Stimulated activated effector memory CD8-positive, alpha-beta T cell treated with anti-CD3 and anti-CD28 coated beads, Interleukin-12 subunit alpha, Interleukin-12 subunit beta, amount 100 ng/mL, for 72 hours (primary cell): ENCODE data around the gene LHPP.
A peak's percentile ranks its signal among the peaks of the same experiment; 100 is the strongest.
"Not testable (repeated sequence)": the region's sequence is repeated elsewhere in the genome, so short reads cannot be mapped to it uniquely, and the experiment has no call there.

ENCODE experiments used
- ATAC-seq: fragments of 150-1000 bp; cut with Tn5 transposase; 2 replicates; pipeline ENCODE4 v1.10.0; 2021
- DNase-seq, 2 donors: peaks; one replicate each; pipeline ENCODE4 v3.0.0; 2021 to 2022; ENCODE audit warnings: low spot score in 2 of 2
- H3K27ac Mint-ChIP-seq: one replicate; pipeline ENCODE4 v1.8.0; 2022; ENCODE audit warnings: mild to moderate bottlenecking, mixed read lengths
- H3K36me3 Mint-ChIP-seq: one replicate; pipeline ENCODE4 v1.8.0; 2022; ENCODE audit warnings: mild to moderate bottlenecking, mixed read lengths
- H3K4me1 Mint-ChIP-seq: one replicate; pipeline ENCODE4 v1.8.0; 2022; ENCODE audit warnings: mixed read lengths
- H3K4me3 Mint-ChIP-seq: one replicate; pipeline ENCODE4 v1.8.0; 2022; ENCODE audit warnings: mild to moderate bottlenecking, mixed read lengths
- H3K9me3 Mint-ChIP-seq: one replicate; pipeline ENCODE4 v1.8.0; 2022; ENCODE audit warnings: mixed read lengths

Gene LHPP

GRCh38 chr10:124604214-124605000 lies 142.8 kb downstream of the LHPP start:
- H3K27ac Mint-ChIP-seq: peak overlapping the region; percentile 32
- peaks cover 13% of the 10 kb centered on the region for H3K4me1 Mint-ChIP-seq
- no peak overlapping the region for H3K4me3 Mint-ChIP-seq
- no peaks in the 10 kb centered on the region for H3K9me3 Mint-ChIP-seq
- ATAC-seq (no peak), DNase-seq (no peak)
- H3K36me3 Mint-ChIP-seq: peaks cover 18% of the 10 kb centered on the region

- peaks cover 17% of the 10 kb centered on the region for H3K36me3 Mint-ChIP-seq
- peak overlapping the region; percentile 46 for H3K27ac Mint-ChIP-seq
- H3K9me3 Mint-ChIP-seq: no peaks in the 10 kb centered on the region
- no peak overlapping the region for H3K4me3 Mint-ChIP-seq
- ATAC-seq: no peak
- DNase-seq: no peak
- H3K4me1 Mint-ChIP-seq: peaks cover 19% of the 10 kb centered on the region
Measured at GRCh38 chr10:124605001-124605370, 143.4 kb downstream of the LHPP start.

GRCh38 chr10:124605481-124605855 lies 143.8 kb downstream of the LHPP start:
- ATAC-seq (no peak), DNase-seq (no peak)
- Mint-ChIP-seq H3K4me3 (no peak overlapping the region), H3K27ac (peak overlapping the region; percentile 46), H3K4me1 (peaks cover 20% of the 10 kb centered on the region), H3K36me3 (peaks cover 17% of the 10 kb centered on the region), H3K9me3 (no peaks in the 10 kb centered on the region)

DNA sequence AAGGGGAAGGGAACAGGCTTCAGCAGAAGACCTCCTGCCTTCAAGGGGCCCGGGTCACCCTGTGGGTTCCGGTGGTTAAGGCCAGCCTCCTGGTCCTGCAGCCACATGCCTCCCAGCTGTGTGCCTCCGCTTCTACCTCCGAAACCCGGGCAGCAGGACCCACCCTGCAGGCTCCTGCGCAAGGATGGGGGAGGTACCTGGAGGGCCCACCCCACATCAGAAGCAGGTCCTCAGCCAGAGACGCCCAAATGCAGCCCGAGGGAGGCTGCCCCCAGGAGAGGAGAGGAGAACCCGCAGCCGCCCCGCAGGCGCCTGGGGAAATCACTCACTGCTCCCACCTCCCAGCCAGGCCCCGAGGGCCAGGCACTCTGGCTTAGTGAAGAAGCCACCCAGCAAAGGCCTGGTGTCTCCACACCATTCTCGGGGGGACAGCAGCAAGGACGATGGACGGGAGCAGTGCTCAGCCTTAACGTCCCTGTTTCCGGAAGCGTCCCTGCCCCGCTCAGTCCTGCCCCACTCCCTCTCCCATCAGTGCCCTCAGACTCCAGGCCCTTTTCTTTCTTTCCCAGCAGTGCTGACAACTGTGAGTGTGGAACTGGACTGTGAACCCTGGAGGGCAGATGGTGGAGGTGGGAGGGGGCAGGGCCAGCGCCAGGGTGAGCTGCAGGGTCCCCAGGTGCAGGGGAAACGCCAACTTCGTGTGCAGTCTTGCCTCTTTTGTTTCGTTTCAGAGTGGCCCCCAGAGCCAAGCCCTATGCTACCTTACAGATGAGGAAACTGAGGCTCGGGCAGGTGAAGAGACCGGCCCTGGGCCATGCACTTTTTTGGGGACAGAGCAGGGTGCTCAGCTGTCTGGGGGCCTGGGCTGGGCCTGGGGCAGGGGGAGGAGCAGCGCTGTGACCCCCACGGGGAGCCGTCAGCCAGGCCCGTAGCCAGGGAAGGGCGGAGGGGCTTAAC lies 144.5 kb downstream of the LHPP start:
- no peaks in the 10 kb centered on the region for H3K9me3 Mint-ChIP-seq
- DNase-seq: no peak
- H3K36me3 Mint-ChIP-seq: peaks cover 17% of the 10 kb centered on the region
- ATAC-seq: no peak
- H3K4me3 Mint-ChIP-seq: no peak overlapping the region
- H3K4me1 Mint-ChIP-seq: peaks cover 16% of the 10 kb centered on the region
- peak overlapping the region; percentile 63 for H3K27ac Mint-ChIP-seq

DNA sequence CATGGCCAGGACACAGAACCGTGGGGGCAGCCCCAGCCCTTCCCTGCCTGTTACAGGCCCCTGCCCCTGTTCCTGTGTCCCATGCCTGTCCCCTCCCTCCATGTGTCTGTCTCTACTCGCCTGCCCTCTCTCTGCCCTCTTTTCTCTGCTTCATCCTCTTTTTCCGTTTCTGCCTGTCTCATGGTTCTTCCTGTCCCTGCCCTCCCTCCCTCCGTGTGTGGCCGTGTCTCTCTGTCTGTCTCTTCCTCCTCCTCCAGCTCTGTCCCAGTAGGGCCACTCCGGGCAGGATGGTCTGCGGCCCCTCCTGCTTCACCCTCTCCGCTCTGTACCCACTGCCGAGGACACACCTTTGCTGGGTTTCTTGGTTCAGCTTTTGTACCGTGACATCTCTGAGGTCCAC lies 145.2 kb downstream of the LHPP start:
- H3K4me1 Mint-ChIP-seq: peaks cover 23% of the 10 kb centered on the region
- no peaks in the 10 kb centered on the region for H3K9me3 Mint-ChIP-seq
- peak overlapping the region; percentile 63 for H3K27ac Mint-ChIP-seq
- DNase-seq (no peak), ATAC-seq (no peak)
- no peak overlapping the region for H3K4me3 Mint-ChIP-seq
- peaks cover 17% of the 10 kb centered on the region for H3K36me3 Mint-ChIP-seq

DNA sequence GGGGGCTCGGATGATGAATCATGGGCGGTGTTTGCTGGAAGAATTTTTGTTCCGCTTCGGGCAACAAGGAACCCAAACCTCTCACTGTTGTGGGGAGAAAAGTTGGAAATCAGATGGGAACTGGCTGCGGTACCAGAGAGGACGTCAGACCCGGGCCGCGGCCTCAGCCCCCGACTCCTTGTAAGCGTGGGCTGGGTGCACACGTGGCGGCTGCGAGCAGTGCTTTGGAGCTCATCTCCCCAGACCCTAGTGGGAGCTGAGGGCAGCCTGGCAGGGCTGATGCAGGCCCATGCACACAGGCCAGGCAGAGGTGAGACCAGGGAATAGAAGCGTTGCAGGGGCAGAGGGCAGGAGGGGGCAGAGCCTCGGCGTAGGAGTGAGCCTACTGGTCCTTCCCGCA lies 146.1 kb downstream of the LHPP start:
- H3K27ac Mint-ChIP-seq: no peak overlapping the region
- ATAC-seq: no peak

GRCh38 chr10:124608093-124608721 lies 146.6 kb downstream of the LHPP start:
- ATAC-seq: no peak

More for the DNA sequence above, 146.1 kb downstream of the LHPP start:
- H3K4me1 Mint-ChIP-seq: peaks cover 32% of the 10 kb centered on the region
- DNase-seq: no peak
- no peaks in the 10 kb centered on the region for H3K9me3 Mint-ChIP-seq
- H3K36me3 Mint-ChIP-seq: peaks cover 23% of the 10 kb centered on the region
- no peak overlapping the region for H3K4me3 Mint-ChIP-seq

DNA sequence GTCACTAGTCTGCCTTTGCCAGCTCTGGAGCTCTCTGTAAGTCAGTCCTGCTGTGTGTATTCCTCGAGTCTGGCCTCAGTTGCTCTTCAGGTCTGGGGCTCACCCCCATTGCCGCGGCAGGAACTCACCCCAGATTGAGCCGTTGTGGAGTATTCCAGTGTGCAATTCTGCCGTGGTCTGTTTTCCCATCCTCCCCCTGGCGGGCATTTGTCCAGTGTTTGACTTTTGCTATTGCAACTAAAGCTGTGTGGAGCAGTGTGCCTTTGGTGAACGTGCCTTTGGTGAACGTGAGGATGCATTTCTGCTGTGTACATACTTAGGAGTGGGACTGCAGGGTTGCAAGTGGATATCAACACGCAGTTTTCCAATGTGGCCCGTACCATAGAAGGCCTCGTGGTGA lies 148.1 kb downstream of the LHPP start:
- no peak overlapping the region for H3K4me3 Mint-ChIP-seq
- H3K4me1 Mint-ChIP-seq: peaks cover 50% of the 10 kb centered on the region
- DNase-seq (no peak), ATAC-seq (no peak)
- H3K27ac Mint-ChIP-seq: peak overlapping the region; percentile 29
- H3K9me3 Mint-ChIP-seq: no peaks in the 10 kb centered on the region
- H3K36me3 Mint-ChIP-seq: peaks cover 38% of the 10 kb centered on the region

More at GRCh38 chr10:124608093-124608721, 146.6 kb downstream of the LHPP start:
- Mint-ChIP-seq H3K9me3 (no peaks in the 10 kb centered on the region), H3K36me3 (peaks cover 26% of the 10 kb centered on the region), H3K4me3 (no peak overlapping the region), H3K4me1 (peaks cover 36% of the 10 kb centered on the region), H3K27ac (no peak overlapping the region)
- DNase-seq: no peak

- not testable (repeated sequence) for DNase-seq, ATAC-seq, H3K9me3 Mint-ChIP-seq, H3K4me3 Mint-ChIP-seq
- Mint-ChIP-seq H3K4me1 (peaks cover 52% of the 10 kb centered on the region), H3K36me3 (peaks cover 38% of the 10 kb centered on the region), H3K27ac (peak overlapping the region; percentile 29)
Measured at GRCh38 chr10:124610186-124610585, 148.6 kb downstream of the LHPP start.

- H3K27ac Mint-ChIP-seq: peak overlapping the region; percentile 92
- H3K9me3 Mint-ChIP-seq, DNase-seq, ATAC-seq: not testable (repeated sequence)
- peaks cover 42% of the 10 kb centered on the region for H3K36me3 Mint-ChIP-seq
- peak overlapping the region; percentile 62 for H3K4me3 Mint-ChIP-seq
- H3K4me1 Mint-ChIP-seq: peaks cover 54% of the 10 kb centered on the region
Measured at GRCh38 chr10:124610851-124611250, 149.2 kb downstream of the LHPP start.

DNA sequence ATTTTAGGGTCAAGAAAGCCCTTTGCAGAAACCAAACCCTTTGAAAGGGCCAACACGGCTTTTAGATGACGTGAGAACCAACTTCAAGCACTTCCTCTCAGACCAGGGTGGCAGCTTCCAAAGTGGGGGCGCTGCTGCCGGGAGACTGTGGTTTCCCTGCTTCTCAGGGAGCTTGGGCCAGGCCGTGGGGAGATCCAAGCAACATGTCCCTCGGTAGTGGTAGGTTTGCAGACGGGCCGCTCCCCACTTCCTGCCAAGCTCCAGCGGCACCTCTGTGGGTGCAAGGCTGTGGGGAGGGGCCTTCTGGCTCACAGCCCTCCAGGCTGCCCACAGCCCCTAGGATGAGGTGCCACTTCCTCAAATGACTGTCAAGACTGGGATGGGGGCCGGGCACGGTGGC lies 150.1 kb downstream of the LHPP start:
- H3K4me1 Mint-ChIP-seq: peaks cover 61% of the 10 kb centered on the region
- H3K36me3 Mint-ChIP-seq: peaks cover 48% of the 10 kb centered on the region
- H3K27ac Mint-ChIP-seq: peak overlapping the region; percentile 92
- DNase-seq: peak in 1 of 2 donors; percentile 71
- H3K9me3 Mint-ChIP-seq: no peaks in the 10 kb centered on the region
- peak overlapping the region; percentile 62 for H3K4me3 Mint-ChIP-seq
- ATAC-seq: peak; percentile 67

- ATAC-seq (peak; percentile 51), DNase-seq (peak in 1 of 2 donors; percentile 70)
- H3K36me3 Mint-ChIP-seq: peaks cover 45% of the 10 kb centered on the region
- peak overlapping the region; percentile 62 for H3K4me3 Mint-ChIP-seq
- H3K9me3 Mint-ChIP-seq: no peaks in the 10 kb centered on the region
- H3K4me1 Mint-ChIP-seq: peaks cover 72% of the 10 kb centered on the region
- peak overlapping the region; percentile 92 for H3K27ac Mint-ChIP-seq
Measured at GRCh38 chr10:124612611-124613498, 151.2 kb downstream of the LHPP start.

DNA sequence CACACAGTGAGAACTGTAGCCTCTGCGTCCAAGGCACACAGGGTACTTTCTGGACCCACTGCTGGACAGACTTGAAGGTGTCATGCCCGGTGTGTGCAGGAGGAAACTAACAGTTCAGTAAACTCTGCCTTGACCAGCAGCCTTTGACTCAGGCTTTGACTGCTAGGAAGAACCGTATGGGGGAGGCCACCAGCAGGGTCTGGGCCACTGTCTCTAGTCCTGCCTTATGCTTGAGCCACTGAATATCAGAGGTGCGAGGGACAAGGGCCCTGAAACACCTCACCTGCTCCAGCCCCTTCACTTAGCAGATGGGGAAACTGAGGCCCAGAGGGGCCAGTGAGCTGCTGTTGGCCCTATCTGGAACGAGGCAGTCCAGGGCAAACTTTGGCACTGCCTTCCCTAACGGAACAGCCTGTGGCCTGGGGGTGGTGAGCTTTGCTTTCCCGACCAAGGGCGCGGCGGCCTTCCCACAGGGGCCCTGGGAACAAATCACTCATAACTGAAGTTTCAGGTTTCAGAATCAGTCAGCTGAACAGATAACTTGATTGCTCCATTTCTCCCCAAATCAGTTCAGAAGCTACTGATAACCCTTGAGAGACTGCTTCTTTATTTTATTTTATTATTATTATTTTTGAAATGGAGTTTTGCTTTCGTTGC lies 152.5 kb downstream of the LHPP start:
- DNase-seq: peak; percentile 40 to 79
- H3K27ac Mint-ChIP-seq: peak overlapping the region; percentile 92
- peak overlapping the region; percentile 62 for H3K4me3 Mint-ChIP-seq
- H3K36me3 Mint-ChIP-seq: peaks cover 47% of the 10 kb centered on the region
- peaks cover 84% of the 10 kb centered on the region for H3K4me1 Mint-ChIP-seq
- peak; percentile 51 for ATAC-seq
- no peaks in the 10 kb centered on the region for H3K9me3 Mint-ChIP-seq

- Mint-ChIP-seq H3K4me1 (peaks cover 89% of the 10 kb centered on the region), H3K9me3 (no peaks in the 10 kb centered on the region), H3K27ac (no peak overlapping the region), H3K36me3 (peaks cover 43% of the 10 kb centered on the region), H3K4me3 (peak overlapping the region; percentile 62)
- DNase-seq (no peak), ATAC-seq (no peak)
Measured at GRCh38 chr10:124615259-124615658, 153.6 kb downstream of the LHPP start.
